HepG2 (cell line): Measurements from ENCODE around the gene URM1. TPM values are rescaled to one million over a fixed set of nuclear protein-coding genes. Genes with fewer than 3 reads are reported as not detected.

Experiments used
- ATRX ChIP-seq: sonication (generic); formaldehyde crosslinking; IDR thresholded peaks from 2 replicates; pipeline ENCODE4 v1.4.0; 2020; ENCODE audit warnings: missing genetic modification reagents, borderline replicate concordance
- FLYWCH1 ChIP-seq: sonication (generic); formaldehyde crosslinking; IDR thresholded peaks from 2 replicates; pipeline ENCODE4 v1.8.1; 2023; ENCODE audit warnings: mild to moderate bottlenecking, missing genetic modification reagents
- GPBP1L1 ChIP-seq: sonication (generic); formaldehyde crosslinking; IDR thresholded peaks from 2 replicates; pipeline ENCODE4 v1.5.0; 2020; ENCODE audit warnings: mild to moderate bottlenecking, missing genetic modification reagents
- HMGXB4 ChIP-seq, 2 experiments: sonication (generic) in 1 of 2; formaldehyde crosslinking in 1 of 2; IDR thresholded peaks; 2 replicates each; pipeline versions ENCODE4 v1.4.0 to v1.6.1; 2018 to 2020; ENCODE audit warnings: missing genetic modification reagents in 2 of 2, borderline replicate concordance in 1 of 2, low read depth in 1 of 2, mild to moderate bottlenecking in 1 of 2, missing biosample characterization in 1 of 2
- HOXA5 ChIP-seq: sonication (generic); formaldehyde crosslinking; IDR thresholded peaks from 2 replicates; pipeline ENCODE4 v1.4.0; 2020; ENCODE audit warnings: missing genetic modification reagents
- IKZF5 ChIP-seq: IDR thresholded peaks from 2 replicates; pipeline ENCODE4 v1.6.1; 2018; ENCODE audit warnings: missing genetic modification reagents, mild to moderate bottlenecking, missing compliant biosample characterization
- KAT7 ChIP-seq: IDR thresholded peaks from 2 replicates; pipeline ENCODE4 v1.6.1; 2018; ENCODE audit warnings: borderline replicate concordance, missing compliant biosample characterization
- KLF12 ChIP-seq: sonication (generic); formaldehyde crosslinking; IDR thresholded peaks from 2 replicates; pipeline ENCODE4 v1.4.0; 2020; ENCODE audit warnings: missing genetic modification reagents, borderline replicate concordance
- MBD4 ChIP-seq: IDR thresholded peaks from 2 replicates; pipeline ENCODE4 v1.6.1; 2012; ENCODE audit warnings: low read length, inconsistent platforms, borderline replicate concordance
- MTF2 ChIP-seq: sonication (generic); formaldehyde crosslinking; IDR thresholded peaks from 2 replicates; pipeline ENCODE4 v1.5.0; 2020; ENCODE audit warnings: missing genetic modification reagents, borderline replicate concordance
- PTBP1 ChIP-seq: fragments of 200-400 bp; formaldehyde crosslinking; IDR thresholded peaks from 2 replicates; pipeline ENCODE4 v1.6.1; 2018; ENCODE audit warnings: low read length, low read depth; ENCODE audit not compliant: poor library complexity, severe bottlenecking
- SOX6 ChIP-seq, 2 experiments: fragments of 450-650 bp in 1 of 2; sonication (generic) in 1 of 2; formaldehyde crosslinking in 1 of 2; IDR thresholded peaks; 2 replicates each; pipeline versions ENCODE4 v1.4.0 to v1.6.1; 2017 to 2020; ENCODE audit warnings: antibody characterized with exemption in 1 of 2, mild to moderate bottlenecking in 1 of 2, missing genetic modification reagents in 1 of 2
- SP140L ChIP-seq: sonication (generic); formaldehyde crosslinking; IDR thresholded peaks from 2 replicates; pipeline ENCODE4 v1.4.0; 2020; ENCODE audit warnings: missing genetic modification reagents, borderline replicate concordance
- ZFP1 ChIP-seq: IDR thresholded peaks from 2 replicates; pipeline ENCODE4 v1.6.1; 2016
- ZFP82 ChIP-seq: sonication (generic); formaldehyde crosslinking; IDR thresholded peaks from 2 replicates; pipeline ENCODE4 v1.5.1; 2020; ENCODE audit warnings: mild to moderate bottlenecking, missing genetic modification reagents, borderline replicate concordance
- ZNF121 ChIP-seq: sonication (generic); formaldehyde crosslinking; IDR thresholded peaks from 2 replicates; pipeline ENCODE4 v1.5.0; 2020; ENCODE audit warnings: mild to moderate bottlenecking, missing genetic modification reagents
- ZNF17 ChIP-seq: sonication (generic); formaldehyde crosslinking; IDR thresholded peaks from 2 replicates; pipeline ENCODE4 v1.5.0; 2020; ENCODE audit warnings: mild to moderate bottlenecking, missing genetic modification reagents
- ZNF253 ChIP-seq: sonication (generic); formaldehyde crosslinking; IDR thresholded peaks from 2 replicates; pipeline ENCODE4 v1.8.0; 2022; ENCODE audit warnings: mild to moderate bottlenecking, missing genetic modification reagents, borderline replicate concordance
- ZNF280D ChIP-seq: sonication (generic); formaldehyde crosslinking; IDR thresholded peaks from 2 replicates; pipeline ENCODE4 v1.5.1; 2020; ENCODE audit warnings: mild to moderate bottlenecking, missing genetic modification reagents
- ZNF510 ChIP-seq: sonication (generic); formaldehyde crosslinking; IDR thresholded peaks from 2 replicates; pipeline ENCODE4 v1.4.0; 2020; ENCODE audit warnings: low read depth, mild to moderate bottlenecking, missing genetic modification reagents
- ZNF567 ChIP-seq: sonication (generic); formaldehyde crosslinking; IDR thresholded peaks from 2 replicates; pipeline ENCODE4 v1.8.1; 2023; ENCODE audit warnings: mild to moderate bottlenecking, missing genetic modification reagents, borderline replicate concordance
- ZNF879 ChIP-seq: sonication (generic); formaldehyde crosslinking; IDR thresholded peaks from 2 replicates; pipeline ENCODE4 v1.8.1; 2023; ENCODE audit warnings: missing genetic modification reagents
- polyA plus RNA-seq, 8 experiments: library from polyadenylated mRNA; depleted of rRNA in 3 of 8; stranded (reverse) in 7 of 8; unstranded in 1 of 8; fragments of >200 nt; fragmentation: Illumina TruSeq in 4 of 8; extraction: Trizol in 4 of 8; gene quantifications; 2 replicates each; pipeline versions ENCODE4 v1.2.1 to v1.2.3, GENCODE V29; 2011 to 2016; ENCODE audit warnings: low read depth in 4 of 8, missing spikeins in 1 of 8, mixed read lengths in 1 of 8; ENCODE audit not compliant: insufficient read depth in 1 of 8
- total RNA-seq, 5 experiments: library from RNA; depleted of rRNA; stranded (reverse); fragments of >200 nt; fragmentation: Illumina TruSeq; extraction: Trizol; gene quantifications; 2 replicates each; pipeline ENCODE4 v1.2.3, GENCODE V29; 2016; ENCODE audit warnings: low read depth in 1 of 5

Gene URM1
- total and polyA plus RNA-seq, 2 of the 13 experiments (the other 11 are each of a cell fraction or from before 2014, with no cell fraction given), result 37.1 to 41.3 TPM

- TF ChIP-seq GPBP1L1 (no peak), PTBP1 (peak; percentile 24), IKZF5 (CRISPR knock-in tag) (peak; percentile 52; the same call in 1 of the 2 replicates), ZNF253 (no peak), ZFP1 (CRISPR knock-in tag) (peak; percentile 65), ZNF121 (CRISPR knock-in tag) (peak; percentile 78; the same call in 1 of the 2 replicates), ZNF879 (no peak), ZNF17 (no peak), ZNF280D (CRISPR knock-in tag) (peak; percentile 77), ZFP82 (CRISPR knock-in tag) (no peak; the same call in 1 of the 2 replicates), ATRX (no peak), FLYWCH1 (CRISPR knock-in tag) (no peak), KLF12 (CRISPR knock-in tag) (peak; percentile 75), MTF2 (CRISPR knock-in tag) (no peak), KAT7 (peak; percentile 89; the same call in 1 of the 2 replicates), HMGXB4 (CRISPR knock-in tag; IDR thresholded peaks at IDR 0.05; ENCODE audit: borderline replicate concordance in 1 of 2, low read depth in 1 of 2) (peak; percentile 87 to 91), SP140L (CRISPR knock-in tag) (peak; percentile 91; the same call in 1 of the 2 replicates), HOXA5 (CRISPR knock-in tag) (peak; percentile 45), MBD4 (no peak), SOX6 (IDR thresholded peaks at IDR 0.05) (no peak), SOX6 (CRISPR knock-in tag; IDR thresholded peaks at IDR 0.05) (peak; percentile 52; the same call in 1 of the 2 replicates), ZNF567 (CRISPR knock-in tag) (no peak), ZNF510 (CRISPR knock-in tag) (no peak)
Observed at GRCh38 chr9:128322404-128323211, 48.6 kb upstream of the URM1 start, which contains the start of the genes COQ4 and TRUB2 (continued).
